CD4-positive, alpha-beta T cell (primary cell): ENCODE results near the gene NDUFB6. TPM values are rescaled to one million over a fixed set of nuclear protein-coding genes. Genes with fewer than 3 reads are reported as not detected.
A peak's percentile ranks its signal among the peaks of the same experiment; 100 is the strongest.

Experiments used
- ATAC-seq: fragments of 200-7000 bp; cut with Tn5 transposase; one replicate; pipeline ENCODE4 v1.10.0; 2022; ENCODE audit warnings: mild to moderate bottlenecking; ENCODE audit not compliant: poor library complexity
- CTCF ChIA-PET: fragments of 350-600 bp; sonication (Branson Sonifier 250); formaldehyde crosslinking; loops from one replicate; lab custom pipeline; 2021; ENCODE audit warnings: antibody characterized with exemption, inconsistent platforms; lab: Charles Lee
- POLR2A ChIA-PET: fragments of 350-600 bp; sonication (Branson Sonifier 250); formaldehyde crosslinking; loops from one replicate; lab custom pipeline; 2021; ENCODE audit warnings: antibody characterized with exemption, inconsistent platforms; lab: Charles Lee
- DNase-seq, 14 experiments: peaks; one replicate each; pipeline ENCODE4 v3.0.0-alpha.2; 2013 to 2020; ENCODE audit warnings: mixed read lengths in 2 of 14
- H3K27ac ChIP-seq, 2 donors: one replicate each; pipeline versions ENCODE4 v1.5.1 to v1.7.0; 2013; ENCODE audit warnings: low read length in 2 of 2, low read depth in 1 of 2, mild to moderate bottlenecking in 1 of 2
- H3K27me3 ChIP-seq, 2 experiments: 1 replicate in 1 of 2; 2 replicates in 1 of 2; pipeline versions ENCODE4 v1.6.1 to v1.7.0; 2013; ENCODE audit warnings: low read length in 2 of 2, control low read depth in 1 of 2, mild to moderate bottlenecking in 1 of 2, moderate library complexity in 1 of 2; ENCODE audit not compliant: insufficient read depth in 2 of 2, control insufficient read depth in 1 of 2
- H3K36me3 ChIP-seq: one replicate; pipeline ENCODE4 v1.6.1; 2013; ENCODE audit warnings: low read length, control low read depth; ENCODE audit not compliant: insufficient read depth
- H3K4me1 ChIP-seq: one replicate; pipeline ENCODE4 v1.6.1; 2013; ENCODE audit warnings: low read length, control low read depth; ENCODE audit not compliant: insufficient read depth
- H3K4me3 ChIP-seq: one replicate; pipeline ENCODE4 v1.5.1; 2013; ENCODE audit warnings: mild to moderate bottlenecking, low read length, moderate library complexity
- H3K9me3 ChIP-seq, 2 experiments: 1 replicate in 1 of 2; 2 replicates in 1 of 2; pipeline versions ENCODE4 v1.6.1 to v1.7.0; 2013; ENCODE audit warnings: low read length in 2 of 2, mild to moderate bottlenecking in 2 of 2, control low read depth in 1 of 2, moderate library complexity in 1 of 2; ENCODE audit not compliant: control insufficient read depth in 1 of 2, insufficient read depth in 1 of 2
- H3K27ac Mint-ChIP-seq: one replicate; pipeline ENCODE4 v1.8.0; 2020; ENCODE audit warnings: mixed read lengths
- H3K27me3 Mint-ChIP-seq: one replicate; pipeline ENCODE4 v1.8.0; 2021; ENCODE audit warnings: mixed read lengths
- H3K36me3 Mint-ChIP-seq: one replicate; pipeline ENCODE4 v1.8.0; 2021; ENCODE audit warnings: low read depth, mixed read lengths
- H3K4me1 Mint-ChIP-seq: one replicate; pipeline ENCODE4 v1.8.0; 2021; ENCODE audit warnings: low read depth, mixed read lengths
- H3K4me3 Mint-ChIP-seq: one replicate; pipeline ENCODE4 v1.8.0; 2020; ENCODE audit warnings: mild to moderate bottlenecking, mixed read lengths
- H3K9me3 Mint-ChIP-seq: one replicate; pipeline ENCODE4 v1.8.0; 2020; ENCODE audit warnings: mixed read lengths
- CTCF ChIP-seq: fragments of 200-600 bp; IDR thresholded peaks from one replicate; pipeline ENCODE4 v1.8.0; 2022; ENCODE audit warnings: antibody characterized with exemption, mild to moderate bottlenecking
- intact Hi-C, 2 experiments: fragments of 100-400 bp; cut with DNase I in 1 of 2; cut with micrococcal nuclease in 1 of 2; formaldehyde crosslinking; loops; one replicate each; pipeline versions ENCODE4 v1.15.1 to v1.9.0; 2023 to 2025; cut with DNase I, micrococcal nuclease
- total RNA-seq, 174 experiments: library from RNA in 2 of 174; stranded (reverse) in 2 of 174; gene quantifications; one replicate each; pipeline ENCODE4 v1.2.3 and lab custom pipeline; 2021 to 2026

Gene NDUFB6
- total RNA-seq, 2 experiments from 2014 or later: 11.9 to 12.3 TPM

GRCh38 chr9:32566770-32567169 is 6.2 kb downstream of the NDUFB6 start:
- ChIA-PET CTCF (interaction anchor here (1.6 kb wide), 1 partner anchor 189 kb away, joined by 3 read pairs; no protein-coding TSS in a partner anchor), POLR2A (interaction anchor here (2.2 kb wide), 1 partner anchor 16 kb away, joined by 10 read pairs; no protein-coding TSS in a partner anchor)
- Histone ChIP-seq H3K4me1 (no peaks in the 10 kb centered on the region), H3K9me3 (no peaks in the 10 kb centered on the region), H3K27me3 (no peaks in the 10 kb centered on the region), H3K27ac (no peak overlapping the region), H3K4me3 (no peak overlapping the region), H3K36me3 (peaks cover 34% of the 10 kb centered on the region)
- no peak for TF ChIP-seq CTCF
- no peak for DNase-seq
- no peak for ATAC-seq
- intact Hi-C loops: no loop called here
- Mint-ChIP-seq H3K36me3 (peaks cover 63% of the 10 kb centered on the region), H3K27ac (no peak overlapping the region), H3K27me3 (no peaks in the 10 kb centered on the region), H3K4me1 (peaks cover 28% of the 10 kb centered on the region), H3K4me3 (no peak overlapping the region), H3K9me3 (no peaks in the 10 kb centered on the region)

- Mint-ChIP-seq H3K36me3 (peaks cover 67% of the 10 kb centered on the region), H3K27me3 (no peaks in the 10 kb centered on the region), H3K9me3 (no peaks in the 10 kb centered on the region), H3K4me3 (no peak overlapping the region), H3K4me1 (peaks cover 26% of the 10 kb centered on the region), H3K27ac (no peak overlapping the region)
- Histone ChIP-seq H3K4me3 (no peak overlapping the region), H3K27me3 (no peaks in the 10 kb centered on the region), H3K36me3 (peaks cover 34% of the 10 kb centered on the region), H3K27ac (no peak overlapping the region), H3K4me1 (no peaks in the 10 kb centered on the region), H3K9me3 (no peaks in the 10 kb centered on the region)
- no peak for TF ChIP-seq CTCF
- DNase-seq: no peak
- ATAC-seq: no peak
- ChIA-PET POLR2A (interaction anchor here (1.0 to 2.2 kb wide), 3 partner anchors 10 to 1416 kb away, joined by 3 to 10 read pairs (median 3); no protein-coding TSS in a partner anchor), CTCF (interaction anchor here (1.2 to 1.3 kb wide), 2 partner anchors 16 to 187 kb away, joined by 3 read pairs; no protein-coding TSS in a partner anchor)
- intact Hi-C loops: no loop called here
These were observed 7.0 kb downstream of the NDUFB6 start for GRCh38 chr9:32565967-32566366.

GRCh38 chr9:32558408-32558934 is 14.5 kb downstream of the NDUFB6 start:
- H3K36me3 Mint-ChIP-seq: peaks cover 34% of the 10 kb centered on the region
- Histone ChIP-seq H3K9me3 (no peaks in the 10 kb centered on the region), H3K4me3 (no peak overlapping the region), H3K36me3 (peaks cover 4% of the 10 kb centered on the region), H3K27me3 (no peaks in the 10 kb centered on the region), H3K4me1 (no peaks in the 10 kb centered on the region), H3K27ac (no peak overlapping the region)
- H3K9me3 Mint-ChIP-seq: no peaks in the 10 kb centered on the region
- intact Hi-C loops: loop anchor here in 1 of 2 experiments (5.0 to 10.0 kb wide), 2 partner anchors 36 to 606 kb away; partner anchors contain the start of gene B4GALT1
- no peak for DNase-seq
- no peaks in the 10 kb centered on the region for H3K27me3 Mint-ChIP-seq
- peaks cover 45% of the 10 kb centered on the region for H3K4me1 Mint-ChIP-seq
- peak overlapping the region; percentile 45 for H3K27ac Mint-ChIP-seq
- ChIA-PET POLR2A (no interaction called here), CTCF (interaction anchor here (1.5 kb wide), 1 partner anchor 14 kb away, joined by 5 read pairs; no protein-coding TSS in a partner anchor)
- no peak for TF ChIP-seq CTCF
- no peak for ATAC-seq
- no peak overlapping the region for H3K4me3 Mint-ChIP-seq
